Fibroblast of lung (primary cell): ENCODE results near the gene IL17RD.

ENCODE experiments used
- EZH2 ChIP-seq: IDR thresholded peaks from 2 replicates; pipeline ENCODE4 v1.5.1; 2012; ENCODE audit warnings: low read length, control low read depth, mild to moderate bottlenecking; ENCODE audit errors: missing control alignments
- TF ChIP-seq, protein P1 (sequence below), 2 donors: IDR thresholded peaks in 1 of 2; conservative IDR thresholded peaks in 1 of 2; 1 replicate in 1 of 2; 2 replicates in 1 of 2; pipeline ENCODE4 v1.5.1; 2011 to 2012; ENCODE audit warnings: low read length in 2 of 2, control low read depth in 1 of 2, inconsistent platforms in 1 of 2, low read depth in 1 of 2, mild to moderate bottlenecking in 1 of 2

DNA sequence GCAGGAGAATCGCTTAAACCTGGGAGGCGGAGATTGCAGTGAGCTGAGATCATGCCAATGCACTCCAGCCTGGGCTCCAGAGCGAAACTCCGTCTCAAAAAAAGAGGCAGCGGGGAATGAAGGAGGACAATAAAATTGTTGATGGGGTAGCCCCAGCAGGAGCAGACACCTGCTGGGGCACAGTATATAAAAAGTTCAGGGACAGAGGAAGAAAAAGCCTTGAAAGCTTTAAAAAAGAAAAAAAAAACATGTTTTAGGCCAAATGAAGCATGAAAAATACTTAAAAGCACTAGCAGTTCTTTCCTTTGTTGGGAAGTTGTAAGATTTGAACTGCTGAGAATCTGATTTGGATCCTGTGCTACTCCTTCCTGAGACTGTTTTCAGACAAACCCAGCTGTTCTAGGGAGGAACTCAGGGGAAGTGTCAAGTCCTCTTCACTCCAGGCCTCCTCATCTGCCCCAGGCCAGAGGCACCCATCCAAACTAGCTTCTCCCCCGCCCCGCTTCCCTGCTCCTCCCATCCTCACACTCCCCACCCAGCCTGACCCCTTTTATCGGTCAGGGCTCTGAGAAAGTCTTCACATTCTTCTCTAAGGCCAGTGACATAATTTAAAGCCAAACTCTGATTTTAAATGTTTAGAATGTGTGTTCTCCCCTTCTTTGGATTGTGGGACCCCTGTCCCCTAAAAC, 4.9 kb downstream of the IL17RD start:
- TF ChIP-seq, protein P1, sequence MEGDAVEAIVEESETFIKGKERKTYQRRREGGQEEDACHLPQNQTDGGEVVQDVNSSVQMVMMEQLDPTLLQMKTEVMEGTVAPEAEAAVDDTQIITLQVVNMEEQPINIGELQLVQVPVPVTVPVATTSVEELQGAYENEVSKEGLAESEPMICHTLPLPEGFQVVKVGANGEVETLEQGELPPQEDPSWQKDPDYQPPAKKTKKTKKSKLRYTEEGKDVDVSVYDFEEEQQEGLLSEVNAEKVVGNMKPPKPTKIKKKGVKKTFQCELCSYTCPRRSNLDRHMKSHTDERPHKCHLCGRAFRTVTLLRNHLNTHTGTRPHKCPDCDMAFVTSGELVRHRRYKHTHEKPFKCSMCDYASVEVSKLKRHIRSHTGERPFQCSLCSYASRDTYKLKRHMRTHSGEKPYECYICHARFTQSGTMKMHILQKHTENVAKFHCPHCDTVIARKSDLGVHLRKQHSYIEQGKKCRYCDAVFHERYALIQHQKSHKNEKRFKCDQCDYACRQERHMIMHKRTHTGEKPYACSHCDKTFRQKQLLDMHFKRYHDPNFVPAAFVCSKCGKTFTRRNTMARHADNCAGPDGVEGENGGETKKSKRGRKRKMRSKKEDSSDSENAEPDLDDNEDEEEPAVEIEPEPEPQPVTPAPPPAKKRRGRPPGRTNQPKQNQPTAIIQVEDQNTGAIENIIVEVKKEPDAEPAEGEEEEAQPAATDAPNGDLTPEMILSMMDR (conservative IDR thresholded peaks at IDR 0.05 in 1 of 2, IDR thresholded peaks at IDR 0.05 in 1 of 2; ENCODE audit: low read depth in 1 of 2, low read length in 2 of 2): no peak
- TF ChIP-seq EZH2: no peak
